Measurements from ENCODE around the gene NADK.

The NADK gene

GRCh38 chr1:1770102-1770501 lies 8.2 kb downstream of the NADK start:
- peaks cover 5% of the 10 kb centered on the region for H3K79me1 ChIP-seq (replicated peaks; ENCODE audit: low read length, poor library complexity, severe bottlenecking)
- no peak for DNase-seq
- H3K4me3 ChIP-seq (ENCODE audit: insufficient read depth in 1 of 2, low read depth in 1 of 2, low read length in 2 of 2): no peak overlapping the region
- no peak overlapping the region for H2BK5ac ChIP-seq (ENCODE audit: low read depth, low read length, poor library complexity, severe bottlenecking)
- no peak overlapping the region for H2BK120ac ChIP-seq (ENCODE audit: low read depth, low read length)
- H3K4ac ChIP-seq (ENCODE audit: low read depth in 1 of 2, low read length in 2 of 2): no peak overlapping the region
- H3K27me3 ChIP-seq (ENCODE audit: control insufficient read depth in 1 of 2, insufficient read depth in 1 of 2, low read length in 2 of 2): no peaks in the 10 kb centered on the region
- no peaks in the 10 kb centered on the region for H3K4me1 ChIP-seq (ENCODE audit: control insufficient read depth, insufficient read depth, low read depth, low read length)
- WGBS: 100% methylated on average over 1 of the region's 3 CpGs
- H3K18ac ChIP-seq (ENCODE audit: low read depth in 1 of 2, low read length in 2 of 2): no peak overlapping the region
- H4K91ac ChIP-seq (ENCODE audit: low read length): no peak overlapping the region
- no peak overlapping the region for H3K27ac ChIP-seq (ENCODE audit: low read length, poor library complexity, severe bottlenecking)
- peaks cover 6% of the 10 kb centered on the region for H3K9me3 ChIP-seq (ENCODE audit: control insufficient read depth, low read length)
- no peak overlapping the region for H3K14ac ChIP-seq (ENCODE audit: low read length in 2 of 2)
- H2AFZ ChIP-seq (ENCODE audit: low read depth, low read length): no peak overlapping the region
- H2BK12ac ChIP-seq (ENCODE audit: low read length in 2 of 2): no peak overlapping the region
- no peak overlapping the region for H3K4me2 ChIP-seq (ENCODE audit: low read length, poor library complexity, severe bottlenecking)
- no peak overlapping the region for H3K23ac ChIP-seq (ENCODE audit: low read length in 2 of 2)
- H3K9ac ChIP-seq (ENCODE audit: low read length): no peak overlapping the region
- no peak overlapping the region for H4K8ac ChIP-seq (ENCODE audit: low read length)
- no peak overlapping the region for H2AK5ac ChIP-seq (ENCODE audit: low read length, severe bottlenecking)
- H3K36me3 ChIP-seq (ENCODE audit: control insufficient read depth in 1 of 2, insufficient read depth in 2 of 2, low read depth in 1 of 2, low read length in 2 of 2): peaks cover 23 to 40% of the 10 kb centered on the region in 2 experiments
- H2BK15ac ChIP-seq (ENCODE audit: low read depth, poor library complexity, severe bottlenecking): no peak overlapping the region

- Histone ChIP-seq H3K27ac (ENCODE audit: low read length, poor library complexity, severe bottlenecking) (no peak overlapping the region), H4K8ac (ENCODE audit: low read length) (no peak overlapping the region), H3K4me2 (ENCODE audit: low read length, poor library complexity, severe bottlenecking) (no peak overlapping the region), H3K79me1 (replicated peaks; ENCODE audit: low read length, poor library complexity, severe bottlenecking) (peaks cover 8% of the 10 kb centered on the region), H2BK120ac (ENCODE audit: low read depth, low read length) (no peak overlapping the region), H2BK15ac (ENCODE audit: low read depth, poor library complexity, severe bottlenecking) (no peak overlapping the region), H3K36me3 (ENCODE audit: control insufficient read depth in 1 of 2, insufficient read depth in 2 of 2, low read depth in 1 of 2, low read length in 2 of 2) (peaks cover 39 to 48% of the 10 kb centered on the region in 2 experiments), H3K23ac (ENCODE audit: low read length in 2 of 2) (no peak overlapping the region), H3K18ac (ENCODE audit: low read depth in 1 of 2, low read length in 2 of 2) (no peak overlapping the region), H3K14ac (ENCODE audit: low read length in 2 of 2) (no peak overlapping the region), H2AFZ (ENCODE audit: low read depth, low read length) (no peak overlapping the region), H3K4me3 (ENCODE audit: insufficient read depth in 1 of 2, low read depth in 1 of 2, low read length in 2 of 2) (no peak overlapping the region), H2BK12ac (ENCODE audit: low read length in 2 of 2) (no peak overlapping the region), H3K9ac (ENCODE audit: low read length) (no peak overlapping the region), H3K4ac (ENCODE audit: low read depth in 1 of 2, low read length in 2 of 2) (no peak overlapping the region), H2BK5ac (ENCODE audit: low read depth, low read length, poor library complexity, severe bottlenecking) (no peak overlapping the region), H2AK5ac (ENCODE audit: low read length, severe bottlenecking) (no peak overlapping the region), H3K9me3 (ENCODE audit: control insufficient read depth, low read length) (peaks cover 6% of the 10 kb centered on the region), H3K4me1 (ENCODE audit: control insufficient read depth, insufficient read depth, low read depth, low read length) (no peaks in the 10 kb centered on the region), H4K91ac (ENCODE audit: low read length) (no peak overlapping the region), H3K27me3 (ENCODE audit: control insufficient read depth in 1 of 2, insufficient read depth in 1 of 2, low read length in 2 of 2) (no peaks in the 10 kb centered on the region)
- WGBS: 96% methylated on average over 5 of the region's 7 CpGs
- DNase-seq: no peak
Measured at GRCh38 chr1:1768249-1768992, 9.8 kb downstream of the NADK start.

GRCh38 chr1:1764876-1765470 lies 13.3 kb downstream of the NADK start:
- peaks cover 14% of the 10 kb centered on the region for H3K79me1 ChIP-seq (replicated peaks; ENCODE audit: low read length, poor library complexity, severe bottlenecking)
- H4K91ac ChIP-seq (ENCODE audit: low read length): no peak overlapping the region
- no peak for DNase-seq
- H3K18ac ChIP-seq (ENCODE audit: low read depth in 1 of 2, low read length in 2 of 2): no peak overlapping the region
- no peak overlapping the region for H2BK12ac ChIP-seq (ENCODE audit: low read length in 2 of 2)
- no peak overlapping the region for H3K9ac ChIP-seq (ENCODE audit: low read length)
- H3K27ac ChIP-seq (ENCODE audit: low read length, poor library complexity, severe bottlenecking): no peak overlapping the region
- H3K4me2 ChIP-seq (ENCODE audit: low read length, poor library complexity, severe bottlenecking): no peak overlapping the region
- no peak overlapping the region for H4K8ac ChIP-seq (ENCODE audit: low read length)
- no peak overlapping the region for H3K23ac ChIP-seq (ENCODE audit: low read length in 2 of 2)
- no peak overlapping the region for H3K4ac ChIP-seq (ENCODE audit: low read depth in 1 of 2, low read length in 2 of 2)
- H2AK5ac ChIP-seq (ENCODE audit: low read length, severe bottlenecking): no peak overlapping the region
- no peaks in the 10 kb centered on the region for H3K9me3 ChIP-seq (ENCODE audit: control insufficient read depth, low read length)
- H3K36me3 ChIP-seq (ENCODE audit: control insufficient read depth in 1 of 2, insufficient read depth in 2 of 2, low read depth in 1 of 2, low read length in 2 of 2): peaks cover 50 to 65% of the 10 kb centered on the region in 2 experiments
- no peak overlapping the region for H2BK15ac ChIP-seq (ENCODE audit: low read depth, poor library complexity, severe bottlenecking)
- WGBS: 92% methylated on average over 20 of the region's 23 CpGs
- no peaks in the 10 kb centered on the region for H3K27me3 ChIP-seq (ENCODE audit: control insufficient read depth in 1 of 2, insufficient read depth in 1 of 2, low read length in 2 of 2)
- H2BK5ac ChIP-seq (ENCODE audit: low read depth, low read length, poor library complexity, severe bottlenecking): no peak overlapping the region
- peaks cover 5% of the 10 kb centered on the region for H3K4me1 ChIP-seq (ENCODE audit: control insufficient read depth, insufficient read depth, low read depth, low read length)
- no peak overlapping the region for H3K4me3 ChIP-seq (ENCODE audit: insufficient read depth in 1 of 2, low read depth in 1 of 2, low read length in 2 of 2)
- no peak overlapping the region for H2BK120ac ChIP-seq (ENCODE audit: low read depth, low read length)
- no peak overlapping the region for H3K14ac ChIP-seq (ENCODE audit: low read length in 2 of 2)
- no peak overlapping the region for H2AFZ ChIP-seq (ENCODE audit: low read depth, low read length)

- H4K91ac ChIP-seq (ENCODE audit: low read length): no peak overlapping the region
- H3K4me1 ChIP-seq (ENCODE audit: control insufficient read depth, insufficient read depth, low read depth, low read length): peaks cover 7% of the 10 kb centered on the region
- H2AFZ ChIP-seq (ENCODE audit: low read depth, low read length): no peak overlapping the region
- H2AK5ac ChIP-seq (ENCODE audit: low read length, severe bottlenecking): no peak overlapping the region
- no peak overlapping the region for H3K9ac ChIP-seq (ENCODE audit: low read length)
- no peak overlapping the region for H3K27ac ChIP-seq (ENCODE audit: low read length, poor library complexity, severe bottlenecking)
- H2BK12ac ChIP-seq (ENCODE audit: low read length in 2 of 2): no peak overlapping the region
- WGBS: 96% methylated on average over 30 of the region's 32 CpGs
- no peak overlapping the region for H3K4me2 ChIP-seq (ENCODE audit: low read length, poor library complexity, severe bottlenecking)
- H3K4ac ChIP-seq (ENCODE audit: low read depth in 1 of 2, low read length in 2 of 2): no peak overlapping the region
- no peak overlapping the region for H2BK120ac ChIP-seq (ENCODE audit: low read depth, low read length)
- H3K9me3 ChIP-seq (ENCODE audit: control insufficient read depth, low read length): no peaks in the 10 kb centered on the region
- no peak overlapping the region for H4K8ac ChIP-seq (ENCODE audit: low read length)
- no peak overlapping the region for H3K18ac ChIP-seq (ENCODE audit: low read depth in 1 of 2, low read length in 2 of 2)
- no peak for DNase-seq
- H2BK15ac ChIP-seq (ENCODE audit: low read depth, poor library complexity, severe bottlenecking): no peak overlapping the region
- no peak overlapping the region for H3K4me3 ChIP-seq (ENCODE audit: insufficient read depth in 1 of 2, low read depth in 1 of 2, low read length in 2 of 2)
- H3K79me1 ChIP-seq (replicated peaks; ENCODE audit: low read length, poor library complexity, severe bottlenecking): peaks cover 24% of the 10 kb centered on the region
- no peak overlapping the region for H3K23ac ChIP-seq (ENCODE audit: low read length in 2 of 2)
- peaks cover 60 to 71% of the 10 kb centered on the region in 2 experiments for H3K36me3 ChIP-seq (ENCODE audit: control insufficient read depth in 1 of 2, insufficient read depth in 2 of 2, low read depth in 1 of 2, low read length in 2 of 2)
- H2BK5ac ChIP-seq (ENCODE audit: low read depth, low read length, poor library complexity, severe bottlenecking): no peak overlapping the region
- no peak overlapping the region for H3K14ac ChIP-seq (ENCODE audit: low read length in 2 of 2)
- H3K27me3 ChIP-seq (ENCODE audit: control insufficient read depth in 1 of 2, insufficient read depth in 1 of 2, low read length in 2 of 2): no peaks in the 10 kb centered on the region
Measured at GRCh38 chr1:1763657-1764621, 14.3 kb downstream of the NADK start.

Data from mesenchymal stem cell (in vitro differentiated cells and primary cell).